ENCODE data around the gene KLHDC9.
"Not testable (repeated sequence)": the region's sequence is repeated elsewhere in the genome, so short reads cannot be mapped to it uniquely, and the experiment has no call there.

KLHDC9 gene

DNA sequence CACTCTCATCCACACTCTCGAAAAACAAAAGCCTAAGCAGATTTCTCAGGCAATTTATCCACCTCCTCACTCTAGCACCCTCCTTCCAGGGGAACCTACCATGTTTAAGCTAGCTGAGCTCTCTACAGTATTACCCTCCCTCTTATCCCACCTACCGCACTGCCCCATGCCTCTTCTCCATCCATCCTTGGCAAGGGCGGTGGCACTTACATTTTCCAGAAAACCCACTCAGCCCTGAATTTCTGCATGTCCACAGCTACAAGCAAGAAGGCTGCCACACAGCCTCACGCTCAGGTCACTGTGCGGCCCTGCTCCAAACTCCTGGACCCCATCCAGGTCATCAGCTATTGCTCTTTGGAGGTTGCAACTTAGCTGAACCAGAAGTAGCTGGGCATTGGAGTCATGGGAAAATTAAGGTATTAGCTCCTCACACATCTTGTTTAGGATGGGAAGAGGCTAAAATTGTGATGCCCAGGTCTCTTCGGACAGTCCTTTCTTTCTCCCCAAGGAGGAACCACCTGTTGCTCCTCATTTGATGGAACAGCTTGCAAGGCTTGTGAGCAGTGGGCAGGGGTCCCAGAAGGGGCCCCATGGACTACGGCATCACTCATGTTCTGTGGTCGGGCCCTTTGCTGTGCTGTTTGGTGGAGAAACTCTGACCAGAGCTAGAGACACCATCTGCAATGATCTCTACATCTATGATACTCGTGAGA is 1.1 kb downstream of the KLHDC9 start:
- Histone ChIP-seq H3K36me3 (ENCODE audit: control insufficient read depth, insufficient read depth, low read length) (peaks cover 26% of the 10 kb centered on the region), H3K27me3 (ENCODE audit: control insufficient read depth, insufficient read depth, low read length) (no peaks in the 10 kb centered on the region), H3K27ac (ENCODE audit: low read depth, low read length) (no peak overlapping the region), H3K4me3 (ENCODE audit: low read depth, low read length) (peak overlapping the region; percentile 71), H3K9me3 (ENCODE audit: control insufficient read depth, insufficient read depth, low read depth, low read length) (no peaks in the 10 kb centered on the region), H3K9ac (ENCODE audit: low read length) (no peak overlapping the region), H3K4me1 (ENCODE audit: control insufficient read depth, insufficient read depth, low read length) (no peaks in the 10 kb centered on the region; the same call in 1 of the 2 replicates)

DNA sequence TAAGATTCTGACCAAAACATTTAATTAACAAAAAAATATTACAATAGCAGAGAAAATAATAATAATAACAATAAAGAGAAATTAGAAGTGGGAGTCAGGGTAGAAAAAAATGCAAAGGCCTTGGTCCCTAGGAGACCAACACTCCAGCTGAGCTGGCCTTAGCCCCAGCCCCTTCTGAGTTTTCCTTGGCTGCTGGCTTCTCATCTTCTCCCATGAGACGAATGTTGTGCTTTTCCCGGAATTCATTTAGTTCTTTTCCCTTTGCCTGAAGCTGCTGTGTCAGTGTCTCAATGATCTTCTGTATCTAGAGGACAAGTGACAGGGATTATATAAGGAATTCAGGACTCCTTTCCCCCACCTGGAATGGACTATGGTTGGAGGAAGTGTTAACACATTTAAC is 2.4 kb downstream of the KLHDC9 start:
- no peak overlapping the region for H3K27ac ChIP-seq (ENCODE audit: low read depth, low read length)
- H3K4me1 ChIP-seq (ENCODE audit: control insufficient read depth, insufficient read depth, low read length) = no peaks in the 10 kb centered on the region; the same call in 1 of the 2 replicates
- H3K9me3 ChIP-seq (ENCODE audit: control insufficient read depth, insufficient read depth, low read depth, low read length) = no peaks in the 10 kb centered on the region
- H3K36me3 ChIP-seq (ENCODE audit: control insufficient read depth, insufficient read depth, low read length) = peaks cover 26% of the 10 kb centered on the region
- no peak overlapping the region for H3K9ac ChIP-seq (ENCODE audit: low read length)
- H3K27me3 ChIP-seq (ENCODE audit: control insufficient read depth, insufficient read depth, low read length) = no peaks in the 10 kb centered on the region
- H3K4me3 ChIP-seq (ENCODE audit: low read depth, low read length) = no peak overlapping the region

DNA sequence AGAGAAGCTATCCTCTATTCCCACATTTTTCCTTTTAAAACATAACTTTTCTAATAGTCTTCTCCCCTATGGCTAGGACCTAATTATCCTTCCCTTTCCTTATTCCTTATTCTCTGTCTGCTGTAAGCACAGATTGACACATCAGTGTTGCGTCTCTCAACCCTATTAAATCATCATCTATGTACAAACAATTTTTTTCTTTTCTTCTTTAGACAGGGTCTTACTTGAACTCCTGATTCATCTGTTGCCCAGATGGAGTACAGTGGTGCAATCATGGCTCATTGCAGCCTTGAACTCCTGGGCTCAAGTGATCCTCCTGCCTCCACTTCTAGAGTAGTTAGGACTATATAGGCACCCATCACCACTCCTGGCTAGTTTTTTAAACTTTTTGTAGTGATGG is 8.3 kb downstream of the KLHDC9 start:
- H3K4me3 ChIP-seq (ENCODE audit: low read depth, low read length) = no peak overlapping the region
- no peak overlapping the region for H3K9ac ChIP-seq (ENCODE audit: low read length)
- no peaks in the 10 kb centered on the region for H3K4me1 ChIP-seq (ENCODE audit: control insufficient read depth, insufficient read depth, low read length)
- no peaks in the 10 kb centered on the region for H3K27me3 ChIP-seq (ENCODE audit: control insufficient read depth, insufficient read depth, low read length)
- H3K9me3 ChIP-seq (ENCODE audit: control insufficient read depth, insufficient read depth, low read depth, low read length) = no peaks in the 10 kb centered on the region
- peaks cover 17% of the 10 kb centered on the region for H3K36me3 ChIP-seq (ENCODE audit: control insufficient read depth, insufficient read depth, low read length)
- H3K27ac ChIP-seq (ENCODE audit: low read depth, low read length) = no peak overlapping the region

DNA sequence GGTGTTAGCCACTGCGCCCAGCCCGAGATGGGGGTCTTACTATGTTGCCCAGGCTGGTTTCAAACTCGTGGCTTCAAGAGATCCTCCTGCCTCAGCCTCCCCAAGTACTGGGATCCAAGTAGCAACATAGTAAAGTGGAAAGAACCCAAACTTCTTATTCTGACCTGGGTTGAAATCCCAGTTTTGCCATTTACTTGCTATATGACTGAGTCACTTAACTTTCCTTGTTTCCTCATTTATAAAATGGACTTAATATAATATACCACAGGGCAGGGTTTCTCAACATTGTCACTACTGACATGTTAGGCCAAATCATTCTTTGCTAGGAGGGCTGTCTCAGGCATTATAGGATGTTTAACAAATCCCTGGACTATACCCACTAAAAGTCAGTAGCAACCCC is 13.0 kb downstream of the KLHDC9 start:
- H3K36me3 ChIP-seq (ENCODE audit: control insufficient read depth, insufficient read depth, low read length) = peaks cover 15% of the 10 kb centered on the region; the same call in 1 of the 2 replicates
- no peaks in the 10 kb centered on the region for H3K4me1 ChIP-seq (ENCODE audit: control insufficient read depth, insufficient read depth, low read length)
- no peak overlapping the region for H3K27ac ChIP-seq (ENCODE audit: low read depth, low read length)
- H3K4me3 ChIP-seq (ENCODE audit: low read depth, low read length) = no peak overlapping the region
- no peaks in the 10 kb centered on the region for H3K9me3 ChIP-seq (ENCODE audit: control insufficient read depth, insufficient read depth, low read depth, low read length)
- H3K27me3 ChIP-seq (ENCODE audit: control insufficient read depth, insufficient read depth, low read length) = no peaks in the 10 kb centered on the region
- no peak overlapping the region for H3K9ac ChIP-seq (ENCODE audit: low read length)

DNA sequence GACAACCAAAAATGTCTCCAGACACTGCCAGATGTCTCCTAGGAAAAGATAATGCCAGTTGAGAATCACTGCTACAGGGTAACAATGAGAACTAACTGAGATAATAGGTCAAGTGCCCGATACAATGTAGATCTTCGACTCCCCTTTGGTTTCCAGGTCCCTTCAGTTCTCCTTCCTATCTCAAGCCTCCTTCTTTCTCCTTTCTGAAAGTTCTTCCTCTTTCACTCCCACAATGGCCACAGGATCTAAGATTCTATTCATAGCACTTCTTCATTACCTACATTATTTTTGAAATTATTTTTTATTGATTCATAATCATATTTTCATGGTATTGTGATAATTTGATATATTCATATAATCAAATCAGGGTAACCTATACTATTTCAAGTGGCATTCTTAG is 13.4 kb downstream of the KLHDC9 start:
- Histone ChIP-seq H3K27me3 (ENCODE audit: control insufficient read depth, insufficient read depth, low read length) (no peaks in the 10 kb centered on the region), H3K4me3 (ENCODE audit: low read depth, low read length) (no peak overlapping the region), H3K4me1 (ENCODE audit: control insufficient read depth, insufficient read depth, low read length) (no peaks in the 10 kb centered on the region), H3K9me3 (ENCODE audit: control insufficient read depth, insufficient read depth, low read depth, low read length) (no peaks in the 10 kb centered on the region), H3K27ac (ENCODE audit: low read depth, low read length) (no peak overlapping the region), H3K36me3 (ENCODE audit: control insufficient read depth, insufficient read depth, low read length) (peaks cover 15% of the 10 kb centered on the region; the same call in 1 of the 2 replicates), H3K9ac (ENCODE audit: low read length) (no peak overlapping the region)

DNA sequence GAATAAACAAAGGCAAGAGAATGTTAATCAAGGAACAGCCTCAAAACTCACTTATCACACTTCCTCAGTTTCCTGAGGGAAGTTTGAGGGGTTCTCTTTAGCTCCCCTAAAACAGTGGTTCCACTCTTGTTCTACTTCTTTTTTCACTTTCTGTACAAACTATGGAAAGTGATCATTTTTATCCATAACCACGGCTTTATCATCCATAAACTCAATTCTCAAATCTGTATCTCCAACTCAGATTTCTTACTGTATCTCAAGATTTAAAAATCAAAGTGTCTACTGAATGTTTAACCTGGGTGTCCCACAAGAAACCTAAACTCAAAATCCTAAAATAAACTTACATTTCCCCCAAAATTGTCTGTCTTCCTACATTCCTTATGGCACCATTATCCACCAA is 15.8 kb downstream of the KLHDC9 start:
- Histone ChIP-seq H3K36me3 (ENCODE audit: control insufficient read depth, insufficient read depth, low read length) (peaks cover 15% of the 10 kb centered on the region; the same call in 1 of the 2 replicates), H3K4me3 (ENCODE audit: low read depth, low read length) (no peak overlapping the region), H3K9me3 (ENCODE audit: control insufficient read depth, insufficient read depth, low read depth, low read length) (no peaks in the 10 kb centered on the region), H3K9ac (ENCODE audit: low read length) (no peak overlapping the region), H3K27me3 (ENCODE audit: control insufficient read depth, insufficient read depth, low read length) (no peaks in the 10 kb centered on the region), H3K4me1 (ENCODE audit: control insufficient read depth, insufficient read depth, low read length) (peaks cover 4% of the 10 kb centered on the region), H3K27ac (ENCODE audit: low read depth, low read length) (0 out of 2 replicates have a peak overlapping the region, but pooled peaks have one; percentile 32)

DNA sequence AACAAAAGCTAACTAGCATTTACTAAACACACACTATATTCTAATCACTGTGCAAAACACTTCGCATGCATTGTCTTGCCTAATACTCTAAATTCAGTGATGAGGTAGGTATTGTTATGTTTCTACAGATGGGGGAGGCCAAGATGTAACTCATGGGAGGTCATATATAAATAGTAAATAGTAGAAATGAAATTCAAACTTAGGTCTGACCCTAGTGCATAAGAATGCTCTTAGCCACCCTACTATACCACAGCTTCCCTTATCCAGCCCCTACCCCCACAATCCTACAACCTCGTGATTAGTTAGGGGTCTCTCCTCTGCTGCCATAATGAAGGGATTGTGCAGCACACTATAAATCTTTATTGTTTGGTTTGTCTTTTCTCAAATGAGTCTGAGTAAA is 16.4 kb downstream of the KLHDC9 start:
- Histone ChIP-seq H3K27me3 (ENCODE audit: control insufficient read depth, insufficient read depth, low read length) (no peaks in the 10 kb centered on the region), H3K9me3 (ENCODE audit: control insufficient read depth, insufficient read depth, low read depth, low read length) (no peaks in the 10 kb centered on the region), H3K4me1 (ENCODE audit: control insufficient read depth, insufficient read depth, low read length) (peaks cover 10% of the 10 kb centered on the region), H3K27ac (ENCODE audit: low read depth, low read length) (no peak overlapping the region), H3K4me3 (ENCODE audit: low read depth, low read length) (no peak overlapping the region), H3K36me3 (ENCODE audit: control insufficient read depth, insufficient read depth, low read length) (peaks cover 10% of the 10 kb centered on the region; the same call in 1 of the 2 replicates), H3K9ac (ENCODE audit: low read length) (no peak overlapping the region)

DNA sequence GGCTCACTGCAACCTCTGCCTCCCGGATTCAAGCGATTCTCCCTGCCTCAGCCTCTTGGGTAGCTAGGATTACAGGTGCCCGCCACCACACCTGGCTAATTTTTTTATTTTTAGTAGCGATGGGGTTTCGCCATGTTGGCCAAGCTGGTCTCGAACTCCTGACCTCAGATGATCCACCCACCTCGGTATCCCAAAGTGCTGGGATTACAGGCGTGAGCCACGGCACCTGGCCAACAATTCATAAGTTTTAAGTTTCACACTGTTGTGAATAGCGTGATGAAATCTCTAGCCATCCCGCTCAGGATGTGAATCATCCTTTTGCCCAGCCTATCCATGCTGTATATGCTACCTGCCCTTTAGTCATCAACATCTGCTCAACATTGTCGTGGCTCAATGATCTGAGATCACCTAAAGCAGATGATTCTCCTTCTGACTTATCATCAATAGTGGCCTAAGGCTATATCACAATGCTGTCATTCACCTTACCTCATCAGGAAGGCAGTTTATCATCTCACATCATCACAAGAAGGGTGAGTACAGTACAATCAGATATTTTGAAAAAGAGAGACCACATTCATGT is 17.1 kb downstream of the KLHDC9 start:
- H3K27me3 ChIP-seq (ENCODE audit: control insufficient read depth, insufficient read depth, low read length) = no peaks in the 10 kb centered on the region
- no peak overlapping the region for H3K4me3 ChIP-seq (ENCODE audit: low read depth, low read length)
- no peak overlapping the region for H3K27ac ChIP-seq (ENCODE audit: low read depth, low read length)
- peaks cover 10% of the 10 kb centered on the region for H3K4me1 ChIP-seq (ENCODE audit: control insufficient read depth, insufficient read depth, low read length)
- H3K9ac ChIP-seq (ENCODE audit: low read length) = no peak overlapping the region
- H3K36me3 ChIP-seq (ENCODE audit: control insufficient read depth, insufficient read depth, low read length) = peaks cover 14% of the 10 kb centered on the region
- no peaks in the 10 kb centered on the region for H3K9me3 ChIP-seq (ENCODE audit: control insufficient read depth, insufficient read depth, low read depth, low read length)

DNA sequence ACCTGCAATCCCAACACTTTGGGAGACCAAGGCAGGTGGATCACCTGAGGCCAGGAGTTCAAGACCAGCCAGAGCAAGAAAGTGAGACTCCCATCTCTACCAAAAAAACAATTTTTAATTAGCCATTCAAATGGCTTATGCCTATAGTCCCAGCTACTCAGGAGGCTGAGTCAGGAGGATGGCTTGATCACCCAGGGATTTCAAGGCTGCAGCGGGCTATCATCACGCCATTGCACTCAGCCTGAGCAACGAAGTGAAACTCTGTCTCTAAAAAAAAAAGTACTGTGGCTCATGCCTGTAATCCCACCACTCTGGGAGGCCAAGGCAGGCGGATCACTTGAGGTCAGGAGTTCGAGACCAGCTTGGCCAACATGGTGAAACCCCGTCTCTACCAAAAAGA is 17.8 kb downstream of the KLHDC9 start:
- Histone ChIP-seq H3K36me3 (ENCODE audit: control insufficient read depth, insufficient read depth, low read length) (peaks cover 21% of the 10 kb centered on the region), H3K4me1 (ENCODE audit: control insufficient read depth, insufficient read depth, low read length) (peaks cover 10% of the 10 kb centered on the region)
- not testable (repeated sequence) for H3K27me3 ChIP-seq (ENCODE audit: control insufficient read depth, insufficient read depth, low read length); H3K9ac ChIP-seq (ENCODE audit: low read length); H3K9me3 ChIP-seq (ENCODE audit: control insufficient read depth, insufficient read depth, low read depth, low read length); H3K4me3 ChIP-seq (ENCODE audit: low read depth, low read length); H3K27ac ChIP-seq (ENCODE audit: low read depth, low read length)

DNA sequence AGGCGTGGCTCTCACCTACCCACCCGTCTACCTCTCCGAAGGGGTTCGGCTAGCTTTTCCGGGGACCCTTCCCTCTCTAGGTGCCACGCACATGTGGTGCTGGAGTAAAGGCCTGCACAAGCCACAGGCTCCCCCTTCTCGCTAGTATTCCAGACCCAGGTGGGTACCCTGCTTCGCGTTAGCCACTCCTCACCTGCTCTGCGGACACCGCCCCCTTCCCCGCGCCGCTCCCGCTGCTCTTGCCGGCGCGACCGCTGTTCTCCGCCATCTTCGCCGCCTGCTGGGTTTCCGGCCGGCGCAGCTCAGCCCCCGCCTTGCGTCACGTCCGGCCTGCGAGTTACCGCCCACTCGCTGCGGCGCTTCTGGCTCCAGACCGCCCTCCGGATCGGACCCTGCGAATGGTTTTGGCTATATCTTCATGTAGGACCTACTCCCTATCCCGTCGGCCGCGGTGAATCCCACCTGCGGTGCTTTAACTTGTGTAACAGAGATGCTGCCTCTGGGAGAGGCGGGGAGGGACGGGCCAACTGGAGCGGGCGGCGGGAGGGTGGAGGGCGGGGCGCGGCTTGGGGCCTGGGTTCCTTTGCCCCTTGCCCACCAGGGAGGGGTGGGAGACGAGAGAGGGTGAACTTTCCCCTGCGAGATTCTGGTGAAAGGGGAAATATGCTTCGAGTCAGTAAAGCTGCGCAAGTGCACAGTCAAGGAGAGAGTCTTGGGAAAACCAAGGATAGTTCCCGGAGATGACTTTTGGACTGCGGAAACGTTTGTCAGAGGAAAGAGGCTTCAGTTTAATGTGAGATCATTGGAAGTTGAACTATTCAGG is 19.8 kb downstream of the KLHDC9 start, which contains the start of the genes NIT1 and PFDN2:
NIT1 (plus strand) TSS at position 347 of the 823 bp plus-strand sequence; CDS start at position 419, 72 bp downstream.
PFDN2 (minus strand) TSS at position 279 of the 823 bp plus-strand sequence; CDS start at position 268, 11 bp downstream.
- H3K27ac ChIP-seq (ENCODE audit: low read depth, low read length) = peak within 1 kb of the TSS; percentile 57
- H3K27me3 ChIP-seq (ENCODE audit: control insufficient read depth, insufficient read depth, low read length) = no peaks in the 10 kb centered on the region
- peak within 1 kb of the TSS; percentile 92 for H3K9ac ChIP-seq (ENCODE audit: low read length)
- peaks cover 10% of the 10 kb centered on the region for H3K4me1 ChIP-seq (ENCODE audit: control insufficient read depth, insufficient read depth, low read length)
- peak within 1 kb of the TSS; percentile 99 for H3K4me3 ChIP-seq (ENCODE audit: low read depth, low read length)
- H3K9me3 ChIP-seq (ENCODE audit: control insufficient read depth, insufficient read depth, low read depth, low read length) = no peaks in the 10 kb centered on the region
- H3K36me3 ChIP-seq (ENCODE audit: control insufficient read depth, insufficient read depth, low read length) = peaks cover 41% of the 10 kb centered on the region
